Natural killer cell (primary cell): Measurements from ENCODE around the gene ELP6. TPM values are rescaled to one million over a fixed set of nuclear protein-coding genes. Genes with fewer than 3 reads are reported as not detected.

Experiments used
- ATAC-seq, 3 donors: fragments of 150-1000 bp in 2 of 3; fragments of 200-7000 bp in 1 of 3; cut with Tn5 transposase; 1 replicate in 1 of 3; 2 replicates in 2 of 3; pipeline ENCODE4 v1.10.0; 2021; ENCODE audit warnings: mild to moderate bottlenecking in 2 of 3, moderate library complexity in 2 of 3
- DNase-seq, 2 donors: peaks; one replicate each; pipeline versions ENCODE4 v3.0.0 to v3.0.0-alpha.2; 2013 to 2021; ENCODE audit warnings: mixed read lengths in 1 of 2
- H3K27ac ChIP-seq: one replicate; pipeline ENCODE4 v1.5.1; 2013; ENCODE audit warnings: mild to moderate bottlenecking, low read length
- H3K27me3 ChIP-seq: one replicate; pipeline ENCODE4 v1.6.1; 2013; ENCODE audit warnings: low read length; ENCODE audit not compliant: control insufficient read depth, insufficient read depth
- H3K36me3 ChIP-seq: one replicate; pipeline ENCODE4 v1.6.1; 2013; ENCODE audit warnings: low read length; ENCODE audit not compliant: control insufficient read depth, insufficient read depth
- H3K4me1 ChIP-seq: one replicate; pipeline ENCODE4 v1.6.1; 2013; ENCODE audit warnings: low read length; ENCODE audit not compliant: control insufficient read depth, insufficient read depth
- H3K4me3 ChIP-seq: one replicate; pipeline ENCODE4 v1.5.1; 2013; ENCODE audit warnings: low read length
- H3K9me3 ChIP-seq: one replicate; pipeline ENCODE4 v1.6.1; 2013; ENCODE audit warnings: low read length; ENCODE audit not compliant: control insufficient read depth, insufficient read depth
- H3K27ac Mint-ChIP-seq, 2 donors: one replicate each; pipeline ENCODE4 v1.8.0; 2022; ENCODE audit warnings: mild to moderate bottlenecking in 2 of 2, mixed read lengths in 2 of 2, moderate library complexity in 1 of 2
- H3K27me3 Mint-ChIP-seq, 2 donors: one replicate each; pipeline ENCODE4 v1.8.0; 2022; ENCODE audit warnings: low read depth in 2 of 2, mixed read lengths in 2 of 2
- H3K36me3 Mint-ChIP-seq: one replicate; pipeline ENCODE4 v1.8.0; 2022; ENCODE audit warnings: mixed read lengths
- H3K4me1 Mint-ChIP-seq, 2 donors: one replicate each; pipeline ENCODE4 v1.8.0; 2022; ENCODE audit warnings: mixed read lengths in 2 of 2
- H3K4me3 Mint-ChIP-seq: one replicate; pipeline ENCODE4 v1.8.0; 2022; ENCODE audit warnings: mild to moderate bottlenecking, moderate library complexity, mixed read lengths
- H3K9me3 Mint-ChIP-seq, 2 donors: one replicate each; pipeline ENCODE4 v1.8.0; 2022; ENCODE audit warnings: mixed read lengths in 2 of 2
- CTCF ChIP-seq: fragments of 200-600 bp; IDR thresholded peaks from one replicate; pipeline ENCODE4 v1.8.0; 2022; ENCODE audit warnings: antibody characterized with exemption
- WGBS: methylation state at CpG from one replicate; pipeline ENCODE4 v1.1.7; 2013; ENCODE audit warnings: missing lambda C conversion rate; ENCODE audit not compliant: insufficient coverage; 5-methylcytosine and 5-hydroxymethylcytosine counted together
- intact Hi-C: fragments of 100-400 bp; cut with micrococcal nuclease; formaldehyde crosslinking; loops from one replicate; pipeline ENCODE4 v1.14.2; 2022
- total RNA-seq, 4 donors: library from RNA; stranded (reverse); fragments of 120-200 nt in 1 of 4; gene quantifications; one replicate each; pipeline versions ENCODE4 v1.2.3 to v1.2.4, GENCODE V29; 2013 to 2022

Gene ELP6
- total RNA-seq, 3 donors from 2014 or later (not counting 1 experiment from before 2014, with no cell fraction given) = 18.1 to 37.4 (median 33.4) TPM

DNA sequence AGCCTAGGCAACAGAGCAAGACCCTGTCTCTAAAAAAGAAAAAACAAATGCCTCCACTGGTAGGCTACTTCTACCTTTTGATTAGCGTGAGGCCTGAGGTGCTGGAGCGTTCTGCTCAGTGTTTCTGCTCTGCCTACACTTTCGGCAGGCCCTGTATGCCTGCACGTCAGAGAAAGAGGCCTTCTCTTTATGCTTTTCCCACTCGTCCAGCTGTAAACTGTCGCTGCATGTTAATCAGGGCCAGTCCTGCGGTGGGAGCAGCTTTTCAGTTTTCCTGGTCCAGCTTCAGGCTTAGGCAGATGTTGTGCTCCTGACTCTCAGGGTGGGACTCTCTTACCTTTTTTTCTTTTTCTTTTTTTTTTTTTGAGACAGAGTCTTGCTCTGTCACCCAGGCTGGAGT is 39.9 kb upstream of the ELP6 start:
- H3K4me1 ChIP-seq = no peaks in the 10 kb centered on the region
- no peak for TF ChIP-seq CTCF
- no peaks in the 10 kb centered on the region for H3K4me1 Mint-ChIP-seq
- intact Hi-C loops = no loop called here
- H3K27ac ChIP-seq = no peak overlapping the region
- no peaks in the 10 kb centered on the region for H3K36me3 ChIP-seq
- 90% methylated on average over 7 of the region's 7 CpGs for WGBS
- no peaks in the 10 kb centered on the region for H3K27me3 ChIP-seq
- H3K27ac Mint-ChIP-seq = no peak overlapping the region
- no peaks in the 10 kb centered on the region for H3K36me3 Mint-ChIP-seq
- no peaks in the 10 kb centered on the region for H3K9me3 Mint-ChIP-seq
- H3K4me3 Mint-ChIP-seq = no peak overlapping the region
- no peak overlapping the region for H3K4me3 ChIP-seq
- DNase-seq (no peak), ATAC-seq (no peak)
- peaks cover 6 to 9% of the 10 kb centered on the region in 2 donors for H3K27me3 Mint-ChIP-seq
- peaks cover 3% of the 10 kb centered on the region for H3K9me3 ChIP-seq

DNA sequence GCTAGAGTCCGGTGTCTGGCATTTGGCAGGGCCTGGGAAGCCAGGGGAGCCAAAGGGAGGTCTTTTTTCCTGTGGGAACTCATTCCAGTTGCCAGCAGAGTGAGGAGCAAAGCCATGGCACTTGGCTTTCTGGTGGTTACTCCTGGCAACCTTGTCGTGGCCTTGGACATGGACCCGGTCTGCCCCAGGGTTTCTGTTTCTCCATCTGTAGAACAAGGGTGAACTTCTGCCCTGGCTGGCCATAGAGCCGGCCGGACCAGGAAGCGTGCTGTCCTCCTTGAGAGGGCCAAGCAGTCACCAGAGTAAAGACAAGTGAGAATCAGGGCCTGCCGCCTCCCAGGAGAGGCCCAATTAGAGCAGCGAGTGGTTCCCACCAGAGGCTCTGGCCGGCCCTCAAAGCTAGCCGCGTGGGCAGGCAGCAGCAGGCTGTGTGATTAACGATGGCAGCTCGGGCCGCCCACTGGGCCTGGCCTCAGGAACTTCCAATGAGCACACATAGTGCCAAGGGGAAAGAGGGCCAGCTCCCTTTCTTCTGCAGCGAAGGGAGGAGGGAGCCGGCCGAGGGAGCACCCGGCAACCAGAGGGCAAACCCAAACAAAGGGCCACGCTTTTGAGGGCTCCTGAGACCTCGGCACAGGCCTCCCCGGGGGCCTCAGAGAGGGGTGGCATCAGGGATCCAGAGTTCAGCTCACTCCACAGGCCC is 29.1 kb upstream of the ELP6 start:
- no peak overlapping the region for H3K27ac ChIP-seq
- ATAC-seq = no peak
- TF ChIP-seq CTCF = no peak
- no peaks in the 10 kb centered on the region for H3K36me3 Mint-ChIP-seq
- WGBS = 88% methylated on average over 21 of the region's 21 CpGs
- peaks cover 0 to 6% of the 10 kb centered on the region in 2 donors for H3K27me3 Mint-ChIP-seq
- H3K4me3 Mint-ChIP-seq = no peak overlapping the region
- H3K36me3 ChIP-seq = no peaks in the 10 kb centered on the region
- H3K4me1 ChIP-seq = no peaks in the 10 kb centered on the region
- intact Hi-C loops = no loop called here
- no peaks in the 10 kb centered on the region for H3K4me1 Mint-ChIP-seq
- no peaks in the 10 kb centered on the region for H3K9me3 Mint-ChIP-seq
- no peak for DNase-seq
- no peak overlapping the region for H3K27ac Mint-ChIP-seq
- no peaks in the 10 kb centered on the region for H3K9me3 ChIP-seq
- no peaks in the 10 kb centered on the region for H3K27me3 ChIP-seq
- H3K4me3 ChIP-seq = no peak overlapping the region

DNA sequence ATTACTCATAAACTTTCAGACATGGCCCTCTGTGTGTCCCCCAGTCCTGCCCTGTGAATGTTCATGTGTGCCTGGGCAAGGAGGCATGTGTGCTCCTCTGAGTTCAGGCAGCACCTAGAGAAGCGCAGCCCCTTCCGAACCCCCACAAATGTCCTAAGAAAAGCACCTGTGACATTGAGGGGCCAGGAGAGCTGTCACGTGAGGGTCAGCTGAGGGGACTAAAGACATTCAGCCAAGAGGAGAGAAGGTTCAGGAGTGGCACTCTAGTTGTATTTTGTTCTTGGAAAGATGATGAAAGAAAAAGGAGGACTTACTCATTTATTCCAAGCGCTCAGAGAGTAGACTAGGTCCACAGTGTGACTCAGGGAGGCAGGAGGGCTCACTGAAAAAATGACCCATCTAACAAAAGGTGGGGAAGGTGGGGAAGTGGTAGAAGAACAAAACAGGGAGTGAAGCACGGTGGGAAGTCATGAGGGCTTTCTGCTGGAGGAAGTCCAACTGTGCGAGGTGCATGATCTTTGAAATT is 28.1 kb upstream of the ELP6 start:
- intact Hi-C loops = no loop called here
- Histone ChIP-seq H3K27me3 (no peaks in the 10 kb centered on the region), H3K36me3 (no peaks in the 10 kb centered on the region), H3K9me3 (no peaks in the 10 kb centered on the region), H3K4me1 (no peaks in the 10 kb centered on the region), H3K4me3 (no peak overlapping the region), H3K27ac (no peak overlapping the region)
- Mint-ChIP-seq H3K9me3 (no peaks in the 10 kb centered on the region), H3K27me3 (peaks cover 0 to 6% of the 10 kb centered on the region in 2 donors), H3K36me3 (no peaks in the 10 kb centered on the region), H3K4me3 (no peak overlapping the region), H3K27ac (no peak overlapping the region), H3K4me1 (no peaks in the 10 kb centered on the region)
- DNase-seq (no peak), ATAC-seq (no peak)
- WGBS = 50% methylated on average over 6 of the region's 6 CpGs
- no peak for TF ChIP-seq CTCF

GRCh38 chr3:47540281-47540680 is 26.8 kb upstream of the ELP6 start:
- 96% methylated on average over 4 of the region's 4 CpGs for WGBS

More at GRCh38 chr3:47540281-47540680, 26.8 kb upstream of the ELP6 start:
- H3K4me1 ChIP-seq = no peaks in the 10 kb centered on the region
- Mint-ChIP-seq H3K36me3 (no peaks in the 10 kb centered on the region), H3K27me3 (peaks cover 0 to 6% of the 10 kb centered on the region in 2 donors), H3K27ac (no peak overlapping the region), H3K4me3 (no peak overlapping the region), H3K9me3 (no peaks in the 10 kb centered on the region), H3K4me1 (peaks cover 0 to 5% of the 10 kb centered on the region in 2 donors)
- H3K27me3 ChIP-seq = no peaks in the 10 kb centered on the region
- no peak for ATAC-seq
- H3K27ac ChIP-seq = no peak overlapping the region
- H3K36me3 ChIP-seq = no peaks in the 10 kb centered on the region
- no peak overlapping the region for H3K4me3 ChIP-seq
- H3K9me3 ChIP-seq = no peaks in the 10 kb centered on the region
- no peak for TF ChIP-seq CTCF
- no peak for DNase-seq
- intact Hi-C loops = no loop called here
